Stimulated activated CD4-positive, alpha-beta T cell treated with anti-CD3 and anti-CD28 coated beads, TNF-alpha, amount 100 ng/mL, for 48 hours (primary cell): ENCODE data around the gene ITPR1.

Source experiments
- DNase-seq, 3 donors: peaks; one replicate each; pipeline ENCODE4 v3.0.0-alpha.2; 2020; ENCODE audit warnings: low read depth in 3 of 3

Gene ITPR1

DNA sequence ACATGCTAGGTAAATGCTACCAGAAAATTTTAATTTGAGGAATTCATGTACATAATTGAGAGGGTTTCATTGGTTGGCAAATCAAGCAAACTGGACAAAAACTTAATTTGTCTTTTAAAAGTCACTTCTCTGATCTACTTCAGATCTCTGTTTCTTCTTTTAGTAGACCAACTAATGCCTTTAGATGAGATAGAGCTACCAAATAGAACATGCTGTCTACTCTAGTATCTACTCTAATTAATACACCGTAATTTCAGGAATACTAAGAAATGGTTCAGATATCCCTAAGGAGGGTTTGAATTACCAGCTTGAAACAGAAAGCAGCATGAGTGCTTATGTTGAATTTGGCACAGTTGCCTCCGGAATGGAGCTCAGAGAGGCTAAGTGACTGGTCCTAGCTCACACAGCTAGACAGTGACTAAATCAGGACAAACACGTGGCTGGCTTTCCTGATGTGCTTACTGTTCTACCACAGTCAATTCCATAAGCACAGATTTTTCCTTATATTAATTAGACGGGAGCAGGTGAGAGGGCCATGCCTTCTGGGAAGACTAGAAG, 225.1 kb downstream of the ITPR1 start:
- no peak for DNase-seq

GRCh38 chr3:4719046-4719501, 225.9 kb downstream of the ITPR1 start:
- no peak for DNase-seq

- DNase-seq = no peak
Observed at GRCh38 chr3:4720316-4721075, 227.3 kb downstream of the ITPR1 start.

- DNase-seq = no peak
Observed at GRCh38 chr3:4721511-4721911, 228.4 kb downstream of the ITPR1 start.

DNA sequence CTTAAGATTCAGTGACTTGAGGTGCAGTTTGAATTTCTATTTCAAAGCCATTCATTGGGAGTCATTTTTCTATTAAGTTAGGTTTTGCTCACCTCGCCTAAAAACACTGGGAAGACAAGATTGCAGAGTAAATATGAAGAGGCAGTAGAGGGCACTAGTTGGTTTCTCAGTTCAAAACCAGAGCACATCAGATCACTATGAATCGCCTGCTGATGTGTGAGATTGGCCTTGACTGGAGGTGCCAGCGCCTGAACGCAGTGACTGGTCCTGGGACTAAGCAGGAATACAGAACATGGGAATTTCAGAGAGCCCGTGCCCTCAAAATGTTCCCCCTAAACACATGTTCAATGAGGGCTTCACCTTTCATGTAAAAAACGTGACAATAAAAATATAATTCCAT, 229.0 kb downstream of the ITPR1 start:
- DNase-seq = no peak

DNA sequence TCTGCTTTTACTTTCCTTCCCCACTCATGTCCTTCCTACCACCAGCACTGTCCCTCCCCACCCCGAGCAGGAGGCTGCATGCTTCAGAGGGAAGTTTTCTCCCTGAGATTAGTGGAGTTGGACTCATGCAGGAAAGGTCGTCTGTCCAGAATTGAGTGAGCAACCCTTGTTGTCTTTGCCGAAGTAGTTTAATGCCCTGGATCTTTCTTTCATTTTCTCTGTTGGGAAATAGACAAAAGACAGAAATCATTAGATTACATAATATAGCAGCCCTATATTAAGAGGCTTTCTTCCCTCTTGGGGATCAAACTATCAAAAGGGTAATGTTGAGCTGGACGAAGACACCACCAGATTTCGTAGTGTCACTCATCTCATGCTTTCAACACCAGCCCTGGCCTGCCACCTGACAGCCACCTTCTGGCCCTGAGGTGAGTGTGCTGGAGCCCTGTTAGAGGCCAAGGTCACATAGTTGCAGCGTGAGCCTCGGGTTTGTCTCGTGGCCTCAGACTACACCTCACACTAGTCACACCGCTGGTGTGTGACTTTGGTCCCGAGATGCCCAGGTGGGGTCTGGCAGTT, 231.0 kb downstream of the ITPR1 start:
- no peak for DNase-seq

GRCh38 chr3:4726549-4726948, 233.4 kb downstream of the ITPR1 start:
- no peak for DNase-seq

- DNase-seq = no peak
Observed at GRCh38 chr3:4729061-4729973, 236.2 kb downstream of the ITPR1 start.

GRCh38 chr3:4730719-4731118, 237.6 kb downstream of the ITPR1 start:
- DNase-seq = no peak

GRCh38 chr3:4731543-4732111, 238.5 kb downstream of the ITPR1 start:
- no peak for DNase-seq

GRCh38 chr3:4732925-4733324, 239.8 kb downstream of the ITPR1 start:
- DNase-seq = no peak

GRCh38 chr3:4734454-4734853, 241.3 kb downstream of the ITPR1 start:
- no peak for DNase-seq

DNA sequence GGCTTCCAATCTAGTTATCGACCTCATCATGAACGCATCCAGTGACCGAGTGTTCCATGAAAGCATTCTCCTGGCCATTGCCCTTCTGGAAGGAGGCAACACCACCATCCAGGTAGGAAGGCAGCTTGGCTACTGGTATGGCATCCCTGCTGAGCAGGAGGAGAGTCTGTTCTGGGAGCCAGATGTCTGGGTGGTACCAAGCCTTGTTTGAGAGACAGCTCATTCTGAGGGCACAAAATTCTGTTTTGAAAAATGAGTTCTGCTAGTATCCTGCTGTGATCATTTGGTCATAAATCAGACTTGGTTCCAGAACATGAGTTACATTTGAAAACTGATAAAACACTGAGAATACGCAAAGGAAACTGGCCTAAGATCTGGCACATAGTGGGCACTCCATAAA, 242.1 kb downstream of the ITPR1 start:
- DNase-seq = no peak

GRCh38 chr3:4736284-4736861, 243.2 kb downstream of the ITPR1 start:
- DNase-seq = no peak

- DNase-seq = no peak
Observed at GRCh38 chr3:4738737-4739274, 245.7 kb downstream of the ITPR1 start.

DNA sequence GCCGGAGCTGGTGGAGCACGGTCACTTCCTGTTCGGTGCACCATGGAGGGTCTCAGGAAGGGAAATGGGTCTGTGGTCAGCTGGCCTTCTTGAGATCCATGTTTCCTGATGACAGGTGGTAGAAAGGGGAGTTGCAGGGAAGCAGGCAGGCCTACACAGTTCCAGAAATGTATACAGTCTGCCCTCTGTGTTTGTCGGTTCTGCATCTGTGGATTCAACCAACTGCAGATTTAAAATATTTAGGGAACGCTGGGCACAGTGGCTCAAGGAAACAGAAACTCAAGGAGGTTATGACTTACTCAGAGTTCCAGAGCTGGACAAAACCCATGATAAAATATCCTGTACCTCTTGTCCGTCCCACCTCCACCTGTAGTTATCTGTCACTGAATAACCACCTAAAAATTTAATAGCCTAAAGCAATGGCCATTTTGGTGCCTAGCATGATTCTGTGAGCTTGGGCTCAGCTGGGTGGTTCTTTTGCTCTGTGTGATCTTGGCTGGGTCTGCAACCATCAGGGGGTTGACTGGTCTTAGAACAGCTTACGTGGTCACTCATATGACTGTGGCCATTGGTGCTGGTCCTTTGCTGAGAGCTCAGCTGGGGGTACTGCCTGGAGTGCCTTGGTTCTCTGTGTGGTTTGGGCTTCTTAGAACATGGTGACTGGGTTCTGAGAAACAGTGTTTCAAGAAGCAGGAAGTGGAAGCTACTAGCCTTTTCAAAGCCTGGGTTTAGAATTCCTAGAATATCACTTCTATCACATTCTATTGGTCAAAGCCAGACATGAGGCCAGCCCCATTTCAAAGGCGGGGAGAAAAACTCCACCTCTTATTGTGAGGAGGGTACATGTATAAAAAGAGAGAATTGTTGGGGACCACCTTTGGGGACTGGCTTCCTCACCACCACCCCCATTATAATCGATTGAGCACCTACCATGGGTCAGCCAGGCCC, 246.4 kb downstream of the ITPR1 start:
- DNase-seq = no peak

- no peak for DNase-seq
Observed at GRCh38 chr3:4740397-4741105, 247.4 kb downstream of the ITPR1 start.

- no peak for DNase-seq
Observed at GRCh38 chr3:4741106-4741403, 247.9 kb downstream of the ITPR1 start.
